GM13977 (cell line): ENCODE data around the gene PLEKHG3.

Source experiments
- DNase-seq: peaks from one replicate; pipeline ENCODE4 v3.0.0; 2012; ENCODE audit warnings: low spot score
- CTCF ChIP-seq: IDR thresholded peaks from 2 replicates; pipeline ENCODE4 v1.5.1; 2012; ENCODE audit warnings: mild to moderate bottlenecking, control low read depth; ENCODE audit not compliant: insufficient read depth; ENCODE audit errors: extremely low read depth, missing control alignments
- in situ Hi-C: fragments of 300-500 bp; cut with MboI; formaldehyde crosslinking; loops from one replicate; pipeline ENCODE4 v1.12.0; 2022; ENCODE audit warnings: low sequenced_read_pairs, low pct_unique_long_range_greater_than_20kb, mixed read lengths, inconsistent platforms; ENCODE audit not compliant: unreplicated experiment

Gene PLEKHG3

GRCh38 chr14:64728106-64728505, 23.9 kb downstream of the PLEKHG3 start:
- no peak for TF ChIP-seq CTCF
- in situ Hi-C loops, result no loop called here
- no peak for DNase-seq

GRCh38 chr14:64728856-64729255, 24.6 kb downstream of the PLEKHG3 start:
- TF ChIP-seq CTCF, result no peak
- in situ Hi-C loops, result no loop called here
- no peak for DNase-seq

- TF ChIP-seq CTCF, result no peak
- DNase-seq, result no peak
- in situ Hi-C loops, result no loop called here
Measured at GRCh38 chr14:64729386-64730060, 25.3 kb downstream of the PLEKHG3 start.

GRCh38 chr14:64730061-64730440, 25.8 kb downstream of the PLEKHG3 start:
- DNase-seq, result no peak
- no peak for TF ChIP-seq CTCF
- in situ Hi-C loops, result no loop called here

- no peak for DNase-seq
- TF ChIP-seq CTCF, result no peak
- in situ Hi-C loops, result no loop called here
Measured at GRCh38 chr14:64730681-64731080, 26.5 kb downstream of the PLEKHG3 start.

- in situ Hi-C loops, result no loop called here
- DNase-seq, result no peak
- TF ChIP-seq CTCF, result no peak
Measured at GRCh38 chr14:64731141-64731581, 26.9 kb downstream of the PLEKHG3 start.

- in situ Hi-C loops, result no loop called here
- TF ChIP-seq CTCF, result no peak
- no peak for DNase-seq
Measured at GRCh38 chr14:64732066-64732465, 27.8 kb downstream of the PLEKHG3 start.
